Peyer's patch (tissue), 4 donors: Measurements from ENCODE around the gene PRRG2. TPM values are rescaled to one million over a fixed set of nuclear protein-coding genes. Genes with fewer than 3 reads are reported as not detected.

Experiments
- DNase-seq, 3 donors: peaks; one replicate each; pipeline ENCODE4 v3.0.0-alpha.2; 2017 to 2019
- H3K27ac ChIP-seq, 4 donors: fragments of 200-600 bp; sonication (generic); one replicate each; pipeline ENCODE4 v1.5.1; 2016 to 2019
- H3K27me3 ChIP-seq, 2 donors: fragments of 200-600 bp; sonication (generic); one replicate each; pipeline ENCODE4 v1.5.1; 2019
- H3K36me3 ChIP-seq, 3 donors: fragments of 200-600 bp; sonication (generic); one replicate each; pipeline ENCODE4 v1.5.1; 2016 to 2019
- H3K4me1 ChIP-seq, 4 donors: fragments of 200-600 bp; sonication (generic); one replicate each; pipeline ENCODE4 v1.5.1; 2016 to 2019
- H3K4me3 ChIP-seq, 4 donors: fragments of 200-600 bp; sonication (generic); 1 replicate in 3 of 4; 2 replicates in 1 of 4; pipeline ENCODE4 v1.5.1; 2016 to 2019; ENCODE audit warnings: mild to moderate bottlenecking in 1 of 4
- H3K9me3 ChIP-seq, 4 donors: fragments of 200-600 bp; sonication (generic); one replicate each; pipeline ENCODE4 v1.5.1; 2016 to 2019; ENCODE audit warnings: mild to moderate bottlenecking in 1 of 4
- POLR2A ChIP-seq, 2 donors: fragments of 450-650 bp; IDR thresholded peaks; one replicate each; pipeline ENCODE4 v1.5.1; 2017; ENCODE audit warnings: antibody characterized with exemption in 2 of 2, mild to moderate bottlenecking in 2 of 2, moderate library complexity in 2 of 2
- small RNA-seq, 2 donors: library from RNA; depleted of rRNA; stranded (forward); fragments of <200 nt; gene quantifications; one replicate each; pipeline ENCODE3, GENCODE V24; 2016
- total RNA-seq, 4 donors: library from RNA; depleted of rRNA; stranded (reverse); fragments of >200 nt; gene quantifications; one replicate each; pipeline ENCODE4 v1.1.0, GENCODE V29; 2016
- TF ChIP-seq, protein P1 (sequence below), 6 experiments: fragments of 450-650 bp in 4 of 6; fragments of 200-600 bp in 2 of 6; sonication (generic) in 1 of 6; IDR thresholded peaks; one replicate each; pipeline ENCODE4 v1.5.1; 2017 to 2019; ENCODE audit warnings: antibody characterized with exemption in 6 of 6, mild to moderate bottlenecking in 3 of 6, moderate library complexity in 1 of 6

The PRRG2 gene
- total RNA-seq, 4 donors from 2014 or later = 1.7 to 20.8 (median 13.1) TPM

GRCh38 chr19:49637821-49638738, 57.0 kb downstream of the PRRG2 start:
- Histone ChIP-seq H3K36me3 (no peaks in the 10 kb centered on the region), H3K9me3 (no peaks in the 10 kb centered on the region), H3K27ac (peak overlapping the region; percentile 61 to 98 (median 96)), H3K27me3 (no peaks in the 10 kb centered on the region), H3K4me1 (peaks cover 0 to 24% (median 0%) of the 10 kb centered on the region in 4 donors), H3K4me3 (peak overlapping the region; percentile 1 to 87 (median 44))
- TF ChIP-seq POLR2A (IDR thresholded peaks at IDR 0.05) = peak in 1 of 2 donors; percentile 76
- TF ChIP-seq, protein P1, sequence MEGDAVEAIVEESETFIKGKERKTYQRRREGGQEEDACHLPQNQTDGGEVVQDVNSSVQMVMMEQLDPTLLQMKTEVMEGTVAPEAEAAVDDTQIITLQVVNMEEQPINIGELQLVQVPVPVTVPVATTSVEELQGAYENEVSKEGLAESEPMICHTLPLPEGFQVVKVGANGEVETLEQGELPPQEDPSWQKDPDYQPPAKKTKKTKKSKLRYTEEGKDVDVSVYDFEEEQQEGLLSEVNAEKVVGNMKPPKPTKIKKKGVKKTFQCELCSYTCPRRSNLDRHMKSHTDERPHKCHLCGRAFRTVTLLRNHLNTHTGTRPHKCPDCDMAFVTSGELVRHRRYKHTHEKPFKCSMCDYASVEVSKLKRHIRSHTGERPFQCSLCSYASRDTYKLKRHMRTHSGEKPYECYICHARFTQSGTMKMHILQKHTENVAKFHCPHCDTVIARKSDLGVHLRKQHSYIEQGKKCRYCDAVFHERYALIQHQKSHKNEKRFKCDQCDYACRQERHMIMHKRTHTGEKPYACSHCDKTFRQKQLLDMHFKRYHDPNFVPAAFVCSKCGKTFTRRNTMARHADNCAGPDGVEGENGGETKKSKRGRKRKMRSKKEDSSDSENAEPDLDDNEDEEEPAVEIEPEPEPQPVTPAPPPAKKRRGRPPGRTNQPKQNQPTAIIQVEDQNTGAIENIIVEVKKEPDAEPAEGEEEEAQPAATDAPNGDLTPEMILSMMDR (IDR thresholded peaks at IDR 0.05) = no peak
- DNase-seq = peak in 2 of 3 donors; percentile 90 to 92

DNA sequence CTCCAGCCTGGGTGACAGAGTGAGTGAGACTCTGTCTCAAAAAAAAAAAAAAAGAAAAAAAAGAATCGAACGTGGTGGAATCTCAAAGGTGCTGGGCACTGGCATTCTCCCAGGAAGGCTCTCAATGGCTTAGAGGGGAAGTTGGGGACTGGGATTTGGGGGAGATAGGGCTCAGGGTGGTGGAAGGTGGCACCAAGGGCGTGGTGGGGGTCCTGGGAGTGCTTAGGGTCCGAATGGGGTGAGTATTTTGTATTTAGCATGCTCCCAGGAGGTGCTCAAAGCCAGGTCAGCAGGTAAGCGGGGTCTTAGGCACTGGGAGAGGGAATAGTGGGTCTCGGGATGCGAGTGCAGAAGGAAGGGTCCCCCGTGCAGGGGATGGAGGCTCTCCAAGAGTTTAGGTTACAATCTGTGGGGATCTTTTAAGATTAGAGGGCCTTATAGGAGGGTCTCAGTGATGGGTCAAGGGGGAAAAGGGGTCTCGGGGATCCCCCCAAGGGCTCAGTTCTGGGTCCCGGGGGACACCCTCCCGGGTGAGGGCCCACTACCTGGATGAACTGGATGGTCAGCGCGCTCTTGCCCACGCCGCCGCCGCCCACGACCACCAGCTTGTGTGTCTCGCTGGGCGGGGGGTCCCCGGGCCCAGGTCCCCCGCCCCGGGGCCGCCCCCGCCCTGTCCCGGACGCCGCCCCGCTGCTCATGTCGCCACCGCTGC, 58.4 kb downstream of the PRRG2 start:
- no peaks in the 10 kb centered on the region for H3K36me3 ChIP-seq
- no peaks in the 10 kb centered on the region for H3K27me3 ChIP-seq
- DNase-seq = no peak
- peak overlapping the region; percentile 66 to 87 (median 76) for H3K4me3 ChIP-seq
- peak overlapping the region; percentile 85 to 98 (median 96) for H3K27ac ChIP-seq
- peak; percentile 22 to 38 for TF ChIP-seq POLR2A (IDR thresholded peaks at IDR 0.05)
- TF ChIP-seq, protein P1 (IDR thresholded peaks at IDR 0.05) = no peak
- H3K4me1 ChIP-seq = peaks cover 0 to 36% (median 0%) of the 10 kb centered on the region in 4 donors
- no peaks in the 10 kb centered on the region for H3K9me3 ChIP-seq

DNA sequence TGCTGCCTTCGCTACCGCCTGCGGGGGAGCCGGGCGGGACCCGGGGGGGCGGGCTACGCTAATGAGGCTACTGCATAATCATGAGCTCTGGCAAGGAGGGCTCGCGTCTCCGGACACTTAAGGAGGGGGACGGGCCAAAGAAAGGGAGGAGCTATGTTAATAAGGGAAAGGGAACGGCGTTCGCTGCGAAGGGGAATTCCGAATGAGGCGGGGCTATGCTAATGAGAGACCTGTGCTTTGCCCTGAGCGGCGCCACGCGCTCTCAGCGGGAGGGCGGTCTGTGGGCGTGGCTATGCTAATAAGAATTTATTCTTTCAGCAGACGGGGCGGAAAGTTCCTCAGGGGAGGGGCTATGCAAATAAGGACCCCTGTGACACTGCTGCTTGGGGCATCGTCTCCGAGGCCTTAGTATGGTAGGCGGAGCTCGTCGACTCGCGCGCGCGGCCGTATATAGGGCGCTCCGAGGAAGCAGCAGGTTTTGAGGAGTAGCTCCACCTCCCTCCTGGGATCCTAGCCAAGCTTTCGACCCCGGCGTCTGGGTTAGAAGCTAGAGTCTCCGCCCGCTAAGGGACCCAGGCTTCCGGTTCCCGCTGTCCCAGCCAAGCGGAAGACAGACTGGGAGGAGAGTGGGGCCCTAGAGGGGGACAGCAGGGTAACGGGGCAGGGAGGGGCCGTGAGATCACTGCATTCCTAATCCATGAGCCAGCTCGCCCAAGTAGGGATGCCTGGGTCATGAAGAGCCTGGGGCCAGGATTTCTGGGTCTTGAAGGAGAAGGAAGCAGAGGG, 59.2 kb downstream of the PRRG2 start, which contains the start of gene RRAS:
Gene RRAS (minus strand): TSS at position 31 of the 786 bp plus-strand sequence. CDS start 45 bp downstream, outside the sequence.
- H3K36me3 ChIP-seq = peaks cover 0 to 6% (median 0%) of the 10 kb centered on the region in 3 donors
- peak; percentile 99 to 100 (median 100) for DNase-seq
- H3K9me3 ChIP-seq = no peaks in the 10 kb centered on the region
- TF ChIP-seq POLR2A (IDR thresholded peaks at IDR 0.05) = peak; percentile 85 to 96
- TF ChIP-seq, protein P1 (IDR thresholded peaks at IDR 0.05) = peak in 1 of 6 experiments; percentile 3
- peak within 1 kb of the TSS; percentile 85 to 98 (median 96) for H3K27ac ChIP-seq
- H3K4me3 ChIP-seq = peak within 1 kb of the TSS; percentile 66 to 87 (median 76)
- H3K4me1 ChIP-seq = peaks cover 0 to 36% (median 0%) of the 10 kb centered on the region in 4 donors
- no peaks in the 10 kb centered on the region for H3K27me3 ChIP-seq

Small RNAs within 50 kb of the gene (small RNA-seq; reads per million reads assigned to genes)
- gene RF00019 = 0 reads per million in 2 donors

Other genes with a start within 250 kb of the PRRG2 start
- gene CD37, start 245.9 kb upstream of the PRRG2 start, total RNA-seq = 100 to 1,000 TPM in 1 of 4 donors, 10 to 100 TPM in 3; 12.3 to 203 (median 48.4) TPM
- gene TEAD2, start 218.9 kb upstream of the PRRG2 start, total RNA-seq = 10 to 100 TPM in 1 of 4 donors, 1 to 10 TPM in 3; 1.2 to 28.1 (median 7.9) TPM
- not detected for gene DKKL1, start 217.4 kb upstream of the PRRG2 start, total RNA-seq
- gene KASH5, start 193.1 kb upstream of the PRRG2 start, total RNA-seq = not detected
- gene PTH2, start 157.9 kb upstream of the PRRG2 start, total RNA-seq = not detected
- not detected for gene GFY, start 155.9 kb upstream of the PRRG2 start, total RNA-seq
- gene SLC17A7, start 139.8 kb upstream of the PRRG2 start, total RNA-seq = 1 to 10 TPM in 3 of 4 donors, not detected in 1; 1.2 to 2.0 (median 1.7) TPM
- gene PIH1D1, start 129.5 kb upstream of the PRRG2 start, total RNA-seq = 100 to 1,000 TPM in 3 of 4 donors, 10 to 100 TPM in 1; 96.2 to 229 (median 115) TPM
- gene ALDH16A1, start 128.1 kb upstream of the PRRG2 start, total RNA-seq = 10 to 100 TPM; 33.8 to 53.6 (median 49.1) TPM
- 10 to 100 TPM in 1 of 4 donors, 1 to 10 TPM in 3; 2.8 to 22.3 (median 5.0) TPM for gene FLT3LG, start 107.1 kb upstream of the PRRG2 start, total RNA-seq
- gene RPL13A, start 93.7 kb upstream of the PRRG2 start, total RNA-seq = 1,000 to 10,000 TPM; 1,523 to 3,539 (median 1,798) TPM
- gene RPS11, start 84.9 kb upstream of the PRRG2 start, total RNA-seq = 1,000 to 10,000 TPM; 1,400 to 3,556 (median 1,785) TPM
- 100 to 1,000 TPM; 239 to 985 (median 837) TPM for gene FCGRT, start 68.7 kb upstream of the PRRG2 start, total RNA-seq
- gene RCN3, start 53.3 kb upstream of the PRRG2 start, total RNA-seq = 100 to 1,000 TPM in 3 of 4 donors, 10 to 100 TPM in 1; 78.6 to 199 (median 151) TPM
- 10 to 100 TPM; 73.4 to 86.7 (median 80.9) TPM for gene NOSIP, start 760 bp upstream of the PRRG2 start, total RNA-seq
- 10 to 100 TPM; 13.5 to 39.6 (median 28.1) TPM for gene PRR12, start 9.9 kb downstream of the PRRG2 start, total RNA-seq
- gene RRAS, start 58.8 kb downstream of the PRRG2 start, total RNA-seq = 10 to 100 TPM; 17.2 to 48.0 (median 32.4) TPM
- gene SCAF1, start 60.9 kb downstream of the PRRG2 start, total RNA-seq = 10 to 100 TPM; 25.2 to 49.8 (median 44.0) TPM
- 100 to 1,000 TPM in 3 of 4 donors, 10 to 100 TPM in 1; 98.6 to 131 (median 120) TPM for gene IRF3, start 84.5 kb downstream of the PRRG2 start, total RNA-seq
- 10 to 100 TPM in 3 of 4 donors, 1 to 10 TPM in 1; 5.3 to 28.9 (median 12.2) TPM for gene BCL2L12, start 84.6 kb downstream of the PRRG2 start, total RNA-seq
- 100 to 1,000 TPM in 1 of 4 donors, 10 to 100 TPM in 3; 46.9 to 185 (median 80.0) TPM for gene PRMT1, start 96.0 kb downstream of the PRRG2 start, total RNA-seq
- gene ADM5, start 108.3 kb downstream of the PRRG2 start, total RNA-seq = 1 to 10 TPM in 2 of 4 donors, not detected in 2; 4.4 to 9.1 TPM
- 10 to 100 TPM in 1 of 4 donors, 1 to 10 TPM in 2, not detected in 1; 3.0 to 12.4 (median 5.6) TPM for gene CPT1C, start 109.8 kb downstream of the PRRG2 start, total RNA-seq
- gene TSKS, start 182.0 kb downstream of the PRRG2 start, total RNA-seq = not detected
- 100 to 1,000 TPM in 1 of 4 donors, 10 to 100 TPM in 3; 57.8 to 102 (median 85.1) TPM for gene AP2A1, start 185.7 kb downstream of the PRRG2 start, total RNA-seq
- gene FUZ, start 232.0 kb downstream of the PRRG2 start, total RNA-seq = 10 to 100 TPM in 3 of 4 donors, 1 to 10 TPM in 1; 4.1 to 13.8 (median 12.3) TPM
- gene MED25, start 237.0 kb downstream of the PRRG2 start, total RNA-seq = 10 to 100 TPM; 29.7 to 57.7 (median 41.8) TPM